Fibroblast of the aortic adventitia (primary cell): Measurements from ENCODE around the gene OSCAR. TPM values are rescaled to one million over a fixed set of nuclear protein-coding genes. Genes with fewer than 3 reads are reported as not detected.

Experiments used
- DNase-seq: peaks from one replicate; pipeline ENCODE4 v3.0.0-alpha.2; 2010; ENCODE audit warnings: low read depth
- H3K4me3 ChIP-seq: 2 replicates; pipeline ENCODE4 v1.5.1; 2011; ENCODE audit warnings: low read depth, mild to moderate bottlenecking, control low read depth, low read length, moderate library complexity
- CTCF ChIP-seq: IDR thresholded peaks from 2 replicates; pipeline ENCODE4 v1.5.1; 2011; ENCODE audit warnings: mild to moderate bottlenecking, low read length, control low read depth, inconsistent platforms; ENCODE audit not compliant: insufficient read depth
- total RNA-seq: library from RNA; depleted of rRNA; stranded (reverse); fragments of >200 nt; gene quantifications from 2 replicates; pipeline ENCODE4 v1.2.3, GENCODE V29; 2012; ENCODE audit warnings: low replicate concordance

The OSCAR gene
- total RNA-seq, 1 donor: 0.63 TPM

- TF ChIP-seq CTCF: no peak
- H3K4me3 ChIP-seq: no peak overlapping the region
- no peak for DNase-seq
Observed at GRCh38 chr19:54133957-54134590, 33.5 kb upstream of the OSCAR start.

GRCh38 chr19:54133312-54133956 is 32.8 kb upstream of the OSCAR start:
- no peak for TF ChIP-seq CTCF
- no peak overlapping the region for H3K4me3 ChIP-seq
- no peak for DNase-seq

GRCh38 chr19:54129617-54129996 is 29.0 kb upstream of the OSCAR start:
- DNase-seq: no peak
- no peak overlapping the region for H3K4me3 ChIP-seq
- TF ChIP-seq CTCF: no peak

- no peak for DNase-seq
Observed at GRCh38 chr19:54128796-54129616, 28.4 kb upstream of the OSCAR start.

GRCh38 chr19:54128441-54128725 is 27.8 kb upstream of the OSCAR start:
- no peak overlapping the region for H3K4me3 ChIP-seq
- no peak for DNase-seq
- no peak for TF ChIP-seq CTCF

More at GRCh38 chr19:54128796-54129616, 28.4 kb upstream of the OSCAR start:
- no peak for TF ChIP-seq CTCF
- H3K4me3 ChIP-seq: no peak overlapping the region

- TF ChIP-seq CTCF: no peak
- no peak overlapping the region for H3K4me3 ChIP-seq
- DNase-seq: no peak
Observed at GRCh38 chr19:54127688-54128440, 27.3 kb upstream of the OSCAR start.
